GM21737 (cell line): ENCODE measurements around the gene ZFR.
"Not testable (repeated sequence)": the region's sequence is repeated elsewhere in the genome, so short reads cannot be mapped to it uniquely, and the experiment has no call there.

Experiments
- ATAC-seq: cut with Tn5 transposase; IDR thresholded peaks from one replicate; pipeline ENCODE4 v1.9.1; 2021; ENCODE audit warnings: mild to moderate bottlenecking, moderate library complexity; ENCODE audit not compliant: unreplicated experiment

ZFR gene

GRCh38 chr5:32413466-32414263 lies 30.9 kb downstream of the ZFR start:
- ATAC-seq, result no peak

GRCh38 chr5:32410630-32411029 lies 33.9 kb downstream of the ZFR start:
- no peak for ATAC-seq

- ATAC-seq, result no peak
Observed at GRCh38 chr5:32406650-32407049, 37.9 kb downstream of the ZFR start.

GRCh38 chr5:32405507-32405906 lies 39.0 kb downstream of the ZFR start:
- ATAC-seq, result no peak

DNA sequence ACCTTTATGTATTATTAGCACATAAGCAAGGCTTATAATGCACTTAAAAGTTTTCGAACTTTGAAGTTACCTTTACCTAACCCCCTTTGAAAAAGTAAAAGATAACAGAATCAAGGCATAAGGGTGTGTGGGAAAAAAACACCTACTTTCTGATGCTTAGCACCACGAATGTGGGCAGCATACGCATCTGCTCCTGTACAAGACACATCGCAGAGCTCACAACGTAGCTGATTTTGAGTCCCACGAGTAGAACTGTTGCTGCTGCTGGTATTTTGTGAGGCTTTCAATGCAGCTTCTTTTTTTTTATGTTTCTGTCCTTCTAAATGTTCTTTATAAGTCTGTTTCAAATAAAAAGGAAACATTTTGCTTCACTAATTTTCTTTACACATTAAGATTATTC lies 40.8 kb downstream of the ZFR start:
- no peak for ATAC-seq

GRCh38 chr5:32400401-32400800 lies 44.1 kb downstream of the ZFR start:
- no peak for ATAC-seq

- ATAC-seq, result not testable (repeated sequence)
Observed at GRCh38 chr5:32398754-32399153, 45.8 kb downstream of the ZFR start.

GRCh38 chr5:32394981-32395380 lies 49.6 kb downstream of the ZFR start:
- ATAC-seq, result no peak

- no peak for ATAC-seq
Observed at GRCh38 chr5:32392039-32392438, 52.5 kb downstream of the ZFR start.

GRCh38 chr5:32390819-32391591 lies 53.5 kb downstream of the ZFR start:
- no peak for ATAC-seq

- ATAC-seq, result no peak
Observed at GRCh38 chr5:32388432-32389129, 56.0 kb downstream of the ZFR start.

DNA sequence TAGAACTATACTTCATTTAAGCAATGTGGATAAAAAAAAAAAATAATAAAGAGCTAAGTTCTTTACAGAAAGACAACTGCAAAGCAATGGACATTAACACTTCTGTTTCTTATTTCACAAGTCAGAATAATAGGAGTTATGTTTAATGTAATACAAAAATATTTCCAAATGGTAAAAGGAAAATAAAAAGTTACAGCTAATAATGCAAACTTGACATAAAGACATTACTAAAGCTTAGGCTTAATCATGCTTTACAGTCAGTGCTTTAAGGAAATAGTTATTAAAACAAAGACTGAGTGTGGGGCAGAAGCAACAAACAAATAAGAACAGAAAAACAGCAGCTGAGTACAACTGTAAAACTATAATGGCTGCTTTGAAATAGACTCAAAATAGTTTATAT lies 56.7 kb downstream of the ZFR start:
- no peak for ATAC-seq

DNA sequence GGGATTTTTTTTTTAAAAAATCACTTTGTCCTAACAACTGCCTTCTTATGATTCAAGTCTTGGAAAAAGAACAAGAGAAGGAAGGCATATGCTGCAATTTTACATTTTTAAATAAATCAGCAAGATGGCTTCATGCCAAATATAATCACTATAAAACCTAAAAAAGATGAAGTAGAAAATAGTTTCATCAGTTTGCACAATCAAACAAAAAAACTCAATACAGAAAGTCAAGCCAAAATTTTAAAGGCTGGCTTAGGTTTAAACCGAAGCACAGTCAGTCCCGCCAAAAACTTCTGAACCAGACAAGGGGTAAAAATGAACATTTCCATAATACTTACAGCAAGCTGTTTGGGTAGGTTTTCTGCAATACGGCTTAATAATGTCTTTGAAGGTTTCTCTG lies 57.3 kb downstream of the ZFR start:
- ATAC-seq, result no peak

- ATAC-seq, result no peak
Observed at GRCh38 chr5:32384621-32385020, 59.9 kb downstream of the ZFR start.

- ATAC-seq, result no peak
Observed at GRCh38 chr5:32383586-32383985, 61.0 kb downstream of the ZFR start.

GRCh38 chr5:32383065-32383464 lies 61.5 kb downstream of the ZFR start:
- ATAC-seq, result no peak

DNA sequence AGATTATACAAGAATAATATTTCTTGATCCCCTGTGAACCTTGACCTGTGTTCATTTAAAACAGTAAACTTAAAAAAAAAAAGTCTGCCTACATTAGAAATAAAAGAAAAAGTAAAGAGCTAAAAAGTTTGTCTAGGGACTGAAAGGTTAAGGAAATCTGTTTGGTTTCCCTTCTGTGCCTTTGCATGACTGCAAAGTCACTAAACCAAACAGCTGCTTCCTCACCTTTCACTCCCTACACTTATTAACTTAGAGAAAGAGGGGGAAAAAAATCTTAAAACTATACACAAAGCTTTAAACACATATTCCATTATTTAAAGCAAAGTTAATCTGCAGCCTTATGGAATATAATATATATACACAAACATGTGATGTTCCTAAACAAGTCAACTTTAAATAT lies 65.1 kb downstream of the ZFR start:
- ATAC-seq, result no peak

- ATAC-seq, result no peak
Observed at GRCh38 chr5:32378966-32379365, 65.6 kb downstream of the ZFR start.

DNA sequence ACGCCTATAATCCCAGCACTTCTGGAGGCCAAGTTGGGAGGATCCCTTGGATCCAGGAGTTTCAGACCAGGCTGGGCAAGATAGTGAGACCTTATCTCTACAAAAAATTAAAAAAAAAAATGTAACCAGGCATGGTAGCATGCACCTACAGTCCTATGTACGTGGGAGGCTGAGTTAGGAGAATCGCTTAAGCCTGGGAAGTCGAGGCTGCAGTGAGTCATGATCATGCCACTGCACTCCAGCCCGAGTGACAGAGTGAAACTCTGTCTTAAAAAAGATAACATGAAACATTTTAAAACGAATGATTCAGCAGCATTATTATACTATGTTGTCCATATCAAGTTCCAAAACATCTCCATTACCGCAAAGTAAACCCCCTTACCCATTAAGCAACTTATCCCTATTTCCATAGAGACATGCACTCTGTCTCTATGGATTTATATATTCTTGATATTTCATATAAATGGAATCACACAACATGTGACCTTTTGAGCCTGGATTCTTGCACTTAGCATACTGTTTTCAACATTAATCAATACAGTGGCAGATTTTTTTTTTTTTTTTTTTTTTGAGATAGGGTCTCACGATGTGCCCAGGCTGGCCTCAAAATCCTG lies 74.9 kb downstream of the ZFR start:
- no peak for ATAC-seq

DNA sequence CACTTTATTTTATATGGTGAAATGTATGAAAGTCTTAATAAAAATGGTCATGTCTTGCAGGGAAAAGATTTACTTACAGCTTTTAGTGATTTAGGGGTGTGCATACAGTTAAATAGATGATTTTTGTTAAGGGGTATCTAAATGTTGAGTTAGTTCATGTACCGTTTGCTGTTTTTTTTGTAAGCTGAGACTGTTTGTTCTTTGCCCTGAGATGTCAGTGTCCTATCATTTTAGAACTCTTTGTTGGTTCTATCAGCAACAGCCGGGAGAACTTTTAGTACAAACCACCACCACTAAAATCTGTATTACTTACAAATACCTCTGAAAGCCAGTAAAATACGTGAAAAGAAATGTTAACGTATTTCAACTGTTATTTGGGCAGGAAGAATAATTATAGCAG lies 75.5 kb downstream of the ZFR start:
- ATAC-seq, result no peak

DNA sequence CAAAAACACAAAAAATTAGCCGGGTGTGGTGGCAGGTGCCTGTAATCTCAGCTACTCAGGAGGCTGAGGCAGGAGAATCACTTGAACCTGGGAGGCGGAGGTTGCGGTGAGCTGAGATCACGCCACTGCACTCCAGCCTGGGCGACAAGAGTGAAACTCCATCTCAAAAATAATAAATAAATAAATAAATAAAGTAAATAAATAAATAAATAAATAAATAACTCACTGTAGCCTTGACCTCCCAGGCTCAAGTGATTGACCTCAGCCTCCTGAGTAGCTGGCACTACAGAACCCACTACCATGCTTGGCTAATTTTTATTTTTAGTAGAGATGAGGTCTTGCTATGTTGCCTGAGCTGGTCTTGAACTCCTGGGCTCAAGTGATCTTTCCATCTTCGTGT lies 77.3 kb downstream of the ZFR start:
- ATAC-seq, result not testable (repeated sequence)
